ENCODE results near the gene WLS. TPM values are rescaled to one million over a fixed set of nuclear protein-coding genes. Genes with fewer than 3 reads are reported as not detected.

Gene WLS
- polyA plus RNA-seq, 1 donor from 2014 or later, result 8.8 TPM

Small RNA genes lying within 50 kb of the gene (small RNA-seq; reads per million reads assigned to genes)
- 0 reads per million in 3 experiments for gene COX6B1P7
- gene MIR1262, result 0.35 to 5.8 (median 0.36) reads per million in 3 experiments

Other genes with a start within 250 kb of the WLS start
- 8.0 and 8.9 TPM in 2 replicates for gene DIRAS3, start 181.9 kb downstream of the WLS start, polyA plus RNA-seq
- 0.16 TPM in 1 of 2 replicates, not detected in the other for gene RPE65, start 217.4 kb upstream of the WLS start, polyA plus RNA-seq

Measured in neural cell (in vitro differentiated cells).